Fibroblast of lung (primary cell): ENCODE results near the gene NUDT4B.
"Not testable (repeated sequence)": the region's sequence is repeated elsewhere in the genome, so short reads cannot be mapped to it uniquely, and the experiment has no call there.

ENCODE experiments used
- CTCF ChIP-seq, 2 donors: IDR thresholded peaks in 1 of 2; conservative IDR thresholded peaks in 1 of 2; 1 replicate in 1 of 2; 2 replicates in 1 of 2; pipeline ENCODE4 v1.5.1; 2011 to 2012; ENCODE audit warnings: low read length in 2 of 2, control low read depth in 1 of 2, inconsistent platforms in 1 of 2, low read depth in 1 of 2, mild to moderate bottlenecking in 1 of 2
- EZH2 ChIP-seq: IDR thresholded peaks from 2 replicates; pipeline ENCODE4 v1.5.1; 2012; ENCODE audit warnings: low read length, control low read depth, mild to moderate bottlenecking; ENCODE audit errors: missing control alignments

GRCh38 chr1:148769495-148769894 lies 20.9 kb downstream of the NUDT4B start:
- TF ChIP-seq CTCF (conservative IDR thresholded peaks at IDR 0.05 in 1 of 2, IDR thresholded peaks at IDR 0.05 in 1 of 2; ENCODE audit: low read depth in 1 of 2, low read length in 2 of 2); EZH2: not testable (repeated sequence)
